Progenitor cell of endocrine pancreas (in vitro differentiated cells): ENCODE data around the gene MYOF. TPM values are rescaled to one million over a fixed set of nuclear protein-coding genes. Genes with fewer than 3 reads are reported as not detected.

Experiments
- DNase-seq: peaks from one replicate; pipeline ENCODE4 v3.0.0; 2021; ENCODE audit warnings: low spot score; ENCODE audit not compliant: unreplicated experiment
- H3K27ac Mint-ChIP-seq: 2 replicates; pipeline ENCODE4 v1.8.0; 2021; ENCODE audit warnings: mild to moderate bottlenecking, moderate library complexity, mixed read lengths
- H3K27me3 Mint-ChIP-seq: 2 replicates; pipeline ENCODE4 v1.8.0; 2021; ENCODE audit warnings: mixed read lengths
- H3K36me3 Mint-ChIP-seq: 2 replicates; pipeline ENCODE4 v1.8.0; 2022; ENCODE audit warnings: mixed read lengths; ENCODE audit not compliant: insufficient read depth
- H3K4me1 Mint-ChIP-seq: 2 replicates; pipeline ENCODE4 v1.8.0; 2021; ENCODE audit warnings: low read depth, mixed read lengths
- H3K4me3 Mint-ChIP-seq: 2 replicates; pipeline ENCODE4 v1.8.0; 2021; ENCODE audit warnings: low read depth, mild to moderate bottlenecking, moderate library complexity, mixed read lengths
- H3K9me3 Mint-ChIP-seq: 2 replicates; pipeline ENCODE4 v1.8.0; 2021; ENCODE audit warnings: low read depth, mixed read lengths
- CTCF ChIP-seq: fragments of 200-600 bp; sonication (generic); IDR thresholded peaks from one replicate; pipeline ENCODE4 v1.5.0; 2021; ENCODE audit warnings: antibody characterized with exemption, mild to moderate bottlenecking; ENCODE audit not compliant: unreplicated experiment
- total RNA-seq: library from RNA; stranded (reverse); gene quantifications from 2 replicates; pipeline ENCODE4 v1.2.1, GENCODE V29; 2021

The MYOF gene
- total RNA-seq, 1 donor from 2014 or later = 25.5 TPM

GRCh38 chr10:93300288-93300917 is 181.7 kb downstream of the MYOF start:
- Mint-ChIP-seq H3K27me3 (no peaks in the 10 kb centered on the region), H3K4me3 (no peak overlapping the region), H3K36me3 (peaks cover 3% of the 10 kb centered on the region), H3K27ac (no peak overlapping the region), H3K9me3 (no peaks in the 10 kb centered on the region), H3K4me1 (no peaks in the 10 kb centered on the region)
- TF ChIP-seq CTCF = no peak
- no peak for DNase-seq

DNA sequence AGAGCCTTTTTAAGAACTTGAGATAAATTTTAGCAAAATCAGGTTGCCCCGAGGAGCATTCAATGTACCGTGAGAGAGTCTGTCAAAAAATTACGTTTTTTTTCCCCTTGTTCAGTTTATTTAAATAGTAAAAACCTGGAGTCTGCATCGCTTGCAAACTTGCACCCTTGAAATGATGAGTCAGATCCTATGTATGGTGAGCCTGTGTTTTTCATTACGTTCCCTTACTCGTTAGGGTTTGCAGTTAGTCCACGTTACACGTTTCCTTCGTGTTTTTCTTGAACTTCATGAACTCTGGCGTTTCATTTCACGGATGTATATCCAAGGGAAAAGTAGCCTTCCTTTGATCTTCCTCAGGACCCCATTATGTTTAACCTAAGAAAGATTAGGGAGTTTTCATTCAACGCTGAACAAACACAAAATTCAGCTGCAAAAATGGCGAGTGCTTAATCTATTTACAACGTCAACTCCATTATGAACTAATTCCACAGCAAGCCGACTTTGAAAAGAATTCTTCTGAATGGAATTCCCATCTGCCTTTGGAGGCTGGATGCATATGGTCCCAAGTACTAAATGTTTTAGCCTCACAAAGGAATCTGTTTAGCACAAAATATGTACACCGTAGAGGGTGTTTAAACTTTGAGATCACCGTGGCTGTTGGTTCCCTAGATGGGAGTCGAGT is 182.4 kb downstream of the MYOF start:
- no peak overlapping the region for H3K27ac Mint-ChIP-seq
- H3K27me3 Mint-ChIP-seq = no peaks in the 10 kb centered on the region
- H3K9me3 Mint-ChIP-seq = no peaks in the 10 kb centered on the region
- H3K4me3 Mint-ChIP-seq = no peak overlapping the region
- H3K4me1 Mint-ChIP-seq = no peaks in the 10 kb centered on the region
- DNase-seq = no peak
- no peaks in the 10 kb centered on the region for H3K36me3 Mint-ChIP-seq
- no peak for TF ChIP-seq CTCF

DNA sequence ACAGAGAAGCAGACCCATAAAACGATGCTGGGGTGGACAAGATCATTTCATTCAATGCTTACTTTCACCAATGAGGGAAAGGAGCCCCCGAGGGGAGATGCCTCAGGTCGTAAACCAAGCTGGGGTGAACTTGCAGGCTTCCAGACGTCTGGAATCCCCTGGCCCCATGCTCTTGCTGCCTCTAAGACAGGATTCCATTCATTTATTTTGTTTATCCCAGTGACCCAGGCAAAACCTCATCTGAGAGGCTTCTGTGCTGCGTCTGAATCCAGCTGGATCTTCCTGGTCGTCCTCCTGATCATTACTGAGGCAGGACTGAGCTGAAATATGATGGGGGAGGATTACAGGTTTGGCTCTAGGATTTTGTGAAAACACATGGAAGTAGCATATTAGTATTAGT is 182.9 kb downstream of the MYOF start:
- Mint-ChIP-seq H3K27ac (no peak overlapping the region), H3K4me1 (no peaks in the 10 kb centered on the region)
- no peak for DNase-seq

DNA sequence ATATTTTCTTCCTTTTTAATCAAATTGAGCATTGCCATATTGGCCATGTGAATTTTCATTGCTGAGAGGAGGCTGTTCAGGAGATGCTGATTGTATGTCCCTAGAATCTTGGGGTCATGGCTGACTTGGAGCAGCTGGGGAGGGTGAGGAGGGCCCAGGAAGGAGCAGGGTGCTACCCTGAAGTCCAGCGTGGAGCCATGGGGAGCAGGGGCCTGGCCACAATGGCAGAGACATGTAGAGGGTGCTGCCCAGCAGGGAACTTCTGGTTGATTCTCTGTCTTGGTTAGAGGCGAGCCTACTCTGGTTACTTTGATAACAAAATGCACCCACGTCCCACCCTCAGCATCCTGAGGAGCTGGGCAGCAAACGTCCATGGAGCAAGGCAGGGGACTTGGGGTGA is 186.0 kb downstream of the MYOF start:
- H3K27ac Mint-ChIP-seq = no peak overlapping the region
- TF ChIP-seq CTCF = no peak
- H3K9me3 Mint-ChIP-seq = no peaks in the 10 kb centered on the region
- H3K4me1 Mint-ChIP-seq = no peaks in the 10 kb centered on the region
- no peaks in the 10 kb centered on the region for H3K27me3 Mint-ChIP-seq
- H3K4me3 Mint-ChIP-seq = no peak overlapping the region
- H3K36me3 Mint-ChIP-seq = no peaks in the 10 kb centered on the region
- no peak for DNase-seq

More for the DNA sequence above, 182.9 kb downstream of the MYOF start:
- Mint-ChIP-seq H3K36me3 (no peaks in the 10 kb centered on the region), H3K27me3 (no peaks in the 10 kb centered on the region), H3K9me3 (no peaks in the 10 kb centered on the region), H3K4me3 (no peak overlapping the region)
- no peak for TF ChIP-seq CTCF

GRCh38 chr10:93293999-93294398 is 188.1 kb downstream of the MYOF start:
- Mint-ChIP-seq H3K4me1 (no peaks in the 10 kb centered on the region), H3K27me3 (no peaks in the 10 kb centered on the region), H3K27ac (no peak overlapping the region), H3K4me3 (no peak overlapping the region), H3K36me3 (no peaks in the 10 kb centered on the region), H3K9me3 (no peaks in the 10 kb centered on the region)
- DNase-seq = no peak
- no peak for TF ChIP-seq CTCF
